ENCODE results near the gene SMYD3. TPM values are rescaled to one million over a fixed set of nuclear protein-coding genes. Genes with fewer than 3 reads are reported as not detected.

Gene SMYD3
- total and polyA plus RNA-seq, 2 of the 4 experiments (the other 2 are of a cell fraction): 26.5 to 37.6 TPM

- H3K14ac ChIP-seq (replicated peaks; ENCODE audit: low read depth, low read length): no peak overlapping the region
- H3K9me1 ChIP-seq (ENCODE audit: insufficient read depth, low read length): 0 out of 2 replicates have a peak, but pooled peaks cover 5% of the 10 kb centered on the region
- no peak overlapping the region for H4K91ac ChIP-seq (ENCODE audit: insufficient read depth, low read depth, low read length)
- no peaks in the 10 kb centered on the region for H4K20me1 ChIP-seq (ENCODE audit: insufficient read depth, low read length)
- ATAC-seq (ENCODE audit: low read depth) (no peak), DNase-seq (no peak)
- TF ChIP-seq, protein P1, sequence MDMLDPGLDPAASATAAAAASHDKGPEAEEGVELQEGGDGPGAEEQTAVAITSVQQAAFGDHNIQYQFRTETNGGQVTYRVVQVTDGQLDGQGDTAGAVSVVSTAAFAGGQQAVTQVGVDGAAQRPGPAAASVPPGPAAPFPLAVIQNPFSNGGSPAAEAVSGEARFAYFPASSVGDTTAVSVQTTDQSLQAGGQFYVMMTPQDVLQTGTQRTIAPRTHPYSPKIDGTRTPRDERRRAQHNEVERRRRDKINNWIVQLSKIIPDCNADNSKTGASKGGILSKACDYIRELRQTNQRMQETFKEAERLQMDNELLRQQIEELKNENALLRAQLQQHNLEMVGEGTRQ (IDR thresholded peaks at IDR 0.05; ENCODE audit: low read depth, low read length): no peak
- TF ChIP-seq POLR2A (IDR thresholded peaks at IDR 0.05; ENCODE audit: low read depth, low read length) (no peak), MXI1 (IDR thresholded peaks at IDR 0.05; ENCODE audit: borderline replicate concordance, low read depth, low read length) (no peak), ELK1 (IDR thresholded peaks at IDR 0.05; ENCODE audit: borderline replicate concordance, low read depth, low read length) (no peak), SMC3 (IDR thresholded peaks at IDR 0.05; ENCODE audit: low read depth, low read length) (no peak), FOS (IDR thresholded peaks at IDR 0.05; ENCODE audit: low read depth, low read length) (no peak), RAD21 (IDR thresholded peaks at IDR 0.05; ENCODE audit: low read length) (no peak), CEBPB (IDR thresholded peaks at IDR 0.05; ENCODE audit: low read depth, low read length) (no peak), RFX5 (IDR thresholded peaks at IDR 0.05; ENCODE audit: low read depth, low read length) (no peak), CHD1 (IDR thresholded peaks at IDR 0.05; ENCODE audit: low read depth, low read length) (no peak), NFE2L2 (IDR thresholded peaks at IDR 0.05; ENCODE audit: low read depth, low read length) (no peak), RCOR1 (IDR thresholded peaks at IDR 0.05; ENCODE audit: insufficient replicate concordance, low read length) (no peak), MAZ (IDR thresholded peaks at IDR 0.05; ENCODE audit: borderline replicate concordance, low read depth, low read length) (no peak)
- intact Hi-C loops (cut with micrococcal nuclease): loop anchor here (10.0 kb wide), 1 partner anchor 594 kb away; no protein-coding TSS in a partner anchor
- H2BK120ac ChIP-seq (ENCODE audit: low read depth, low read length): no peak overlapping the region
- WGBS, 2 experiments (ENCODE audit: extremely low coverage in 2 of 2, insufficient read length in 1 of 2): 100% methylated on average over 1 of the region's 10 CpGs; no CpG with 5 or more reads in 1 of the 2 experiments
- BruUV-seq (replicated peaks): no TSS peak
- H3K36me3 ChIP-seq (ENCODE audit: control insufficient read depth, insufficient read depth, low read length): no peaks in the 10 kb centered on the region
- H3K56ac ChIP-seq (ENCODE audit: extremely low read depth, insufficient read depth, low read length): no peak overlapping the region
- no peak overlapping the region for H3K18ac ChIP-seq (ENCODE audit: low read depth, low read length)
- H2AK9ac ChIP-seq (replicated peaks; ENCODE audit: low read depth, low read length, poor library complexity): no peak overlapping the region
- no peak overlapping the region for H4K5ac ChIP-seq (ENCODE audit: low read depth, low read length)
- H3K23ac ChIP-seq (ENCODE audit: low read depth, low read length): no peak overlapping the region
- H3K27ac ChIP-seq (ENCODE audit: insufficient read depth, low read length): no peak overlapping the region
- 0 out of 4 replicates have a peak, but pooled peaks cover 0 to 4% of the 10 kb centered on the region in 2 experiments for H3K79me1 ChIP-seq (ENCODE audit: low read depth in 1 of 2, low read length in 2 of 2)
- no peak overlapping the region for H3K4ac ChIP-seq (ENCODE audit: low read depth, low read length)
- no peak overlapping the region for H2BK20ac ChIP-seq (ENCODE audit: low read depth, low read length)
- no peak overlapping the region for H2AK5ac ChIP-seq (ENCODE audit: low read depth, low read length)
- no peak overlapping the region for H2BK5ac ChIP-seq (ENCODE audit: low read depth, low read length, poor library complexity, severe bottlenecking)
- H3K9me3 ChIP-seq (ENCODE audit: control insufficient read depth, insufficient read depth, low read length): no peaks in the 10 kb centered on the region
- H2AFZ ChIP-seq (replicated peaks; ENCODE audit: low read length, poor library complexity): no peak overlapping the region
- POLR2A ChIA-PET (ENCODE audit: unreplicated experiment): no interaction called here
- no peak overlapping the region for H3K4me2 ChIP-seq (ENCODE audit: low read depth, low read length)
- no peak overlapping the region for H4K8ac ChIP-seq (ENCODE audit: low read depth in 2 of 2, low read length in 2 of 2)
- no peak overlapping the region for H3K4me3 ChIP-seq (ENCODE audit: insufficient read depth, low read depth, low read length)
- H3K9ac ChIP-seq (ENCODE audit: low read depth, low read length): no peak overlapping the region
- dilution Hi-C loops (cut with HindIII; ENCODE audit: low sequenced_read_pairs, unreplicated experiment): no loop called here
- in situ Hi-C loops (cut with MboI; ENCODE audit: low sequenced_read_pairs): loop anchor here (10.0 kb wide), 3 partner anchors 446 to 924 kb away; no protein-coding TSS in a partner anchor
- H3K4me1 ChIP-seq (ENCODE audit: control insufficient read depth, insufficient read depth, low read length): peaks cover 9% of the 10 kb centered on the region
- CTCF ChIA-PET: interaction anchor here (0.5 kb wide), 1 partner anchor 440 kb away, joined by 4 read pairs; no protein-coding TSS in a partner anchor
- no peak overlapping the region for H2BK15ac ChIP-seq (ENCODE audit: low read depth, low read length)
- H3K27me3 ChIP-seq (ENCODE audit: control insufficient read depth, insufficient read depth, low read length): no peaks in the 10 kb centered on the region
Measured at GRCh38 chr1:246008363-246008831, 498.7 kb downstream of the SMYD3 start.
